Measurements from ENCODE around the gene CLN6. TPM values are rescaled to one million over a fixed set of nuclear protein-coding genes. Genes with fewer than 3 reads are reported as not detected.

The CLN6 gene
- 10 to 100 TPM in 2 of 10 donors, 1 to 10 TPM in 8; 5.8 to 14.2 (median 8.9) TPM for total RNA-seq
- polyA plus RNA-seq: 10 to 100 TPM; 10.6 to 14.2 TPM
- long read RNA-seq, donor 1, partial matches to known transcripts: 0 of 4 reads
- long read RNA-seq, donor 1, other reads (novel, unspliced or antisense): 2 of 4 reads
- long read RNA-seq, donor 2, partial matches to known transcripts: 1 of 4 reads
- long read RNA-seq, donor 2, other reads (novel, unspliced or antisense): 1 of 4 reads
- long read RNA-seq, donor 3, partial matches to known transcripts: 2 of 7 reads
- long read RNA-seq, donor 3, other reads (novel, unspliced or antisense): 2 of 7 reads

DNA sequence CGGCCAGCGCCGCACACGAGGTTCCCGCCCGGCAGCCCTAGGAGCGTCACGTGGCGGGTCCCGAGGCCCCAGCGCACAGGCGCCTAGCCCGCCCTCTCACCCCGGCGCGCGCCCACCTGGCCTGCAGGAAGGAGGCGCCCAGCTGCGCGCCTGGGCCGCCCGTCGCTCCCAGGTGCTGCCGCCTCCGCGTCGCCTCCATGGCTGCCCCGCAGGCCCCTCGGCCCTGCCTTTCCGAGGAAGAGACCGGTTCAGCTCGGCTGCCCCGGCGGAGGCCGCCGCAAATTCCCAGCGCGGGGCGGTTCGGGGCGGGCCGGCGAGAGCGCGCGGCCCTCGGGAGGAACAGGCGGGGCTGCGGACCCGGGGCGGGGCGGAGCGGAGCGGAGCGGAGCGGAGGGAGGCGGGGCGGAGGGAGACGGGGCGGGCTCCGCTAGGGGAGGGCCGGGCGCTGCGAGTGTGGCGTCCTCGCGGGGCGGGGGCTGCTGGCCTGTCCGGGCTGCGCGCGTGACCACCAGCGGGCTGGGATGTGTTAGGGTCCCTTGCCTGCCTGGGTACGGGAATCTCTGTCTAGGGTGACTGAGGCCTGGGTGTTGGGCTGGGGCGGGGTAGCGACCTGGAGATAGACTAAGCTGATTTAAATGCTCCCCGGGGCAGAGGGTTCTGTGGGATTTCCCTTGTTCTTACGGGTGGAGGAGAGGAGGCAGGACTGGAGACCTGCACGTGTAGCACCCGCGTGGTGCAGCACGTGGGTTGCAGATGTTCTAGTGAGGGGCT lies at the start of gene CLN6:
CLN6 (minus strand) TSS at position 343 of the 771 bp plus-strand sequence; CDS start at position 199, 144 bp downstream.
- Histone ChIP-seq H3K27ac (peak within 1 kb of the TSS in 9 of 10 donors; percentile 56 to 91 (median 81)), H3K36me3 (no peaks in the 10 kb centered on the region), H3K4me3 (peak within 1 kb of the TSS; percentile 73 to 96 (median 88)), H3K9me3 (no peaks in the 10 kb centered on the region), H3K4me1 (peaks cover 6 to 36% (median 16%) of the 10 kb centered on the region in 9 donors), H3K27me3 (no peaks in the 10 kb centered on the region)
- DNase-seq (peak; percentile 78 to 83), ATAC-seq (peak; percentile 92 to 99 (median 96))
- 0% methylated on average over 36 to 82 of the region's 82 CpGs for WGBS, 2 donors
- peak in 1 of 9 donors; percentile 10 for TF ChIP-seq CTCF (IDR thresholded peaks at IDR 0.05)
- intact Hi-C loops (cut with DNase I): no loop called here

DNA sequence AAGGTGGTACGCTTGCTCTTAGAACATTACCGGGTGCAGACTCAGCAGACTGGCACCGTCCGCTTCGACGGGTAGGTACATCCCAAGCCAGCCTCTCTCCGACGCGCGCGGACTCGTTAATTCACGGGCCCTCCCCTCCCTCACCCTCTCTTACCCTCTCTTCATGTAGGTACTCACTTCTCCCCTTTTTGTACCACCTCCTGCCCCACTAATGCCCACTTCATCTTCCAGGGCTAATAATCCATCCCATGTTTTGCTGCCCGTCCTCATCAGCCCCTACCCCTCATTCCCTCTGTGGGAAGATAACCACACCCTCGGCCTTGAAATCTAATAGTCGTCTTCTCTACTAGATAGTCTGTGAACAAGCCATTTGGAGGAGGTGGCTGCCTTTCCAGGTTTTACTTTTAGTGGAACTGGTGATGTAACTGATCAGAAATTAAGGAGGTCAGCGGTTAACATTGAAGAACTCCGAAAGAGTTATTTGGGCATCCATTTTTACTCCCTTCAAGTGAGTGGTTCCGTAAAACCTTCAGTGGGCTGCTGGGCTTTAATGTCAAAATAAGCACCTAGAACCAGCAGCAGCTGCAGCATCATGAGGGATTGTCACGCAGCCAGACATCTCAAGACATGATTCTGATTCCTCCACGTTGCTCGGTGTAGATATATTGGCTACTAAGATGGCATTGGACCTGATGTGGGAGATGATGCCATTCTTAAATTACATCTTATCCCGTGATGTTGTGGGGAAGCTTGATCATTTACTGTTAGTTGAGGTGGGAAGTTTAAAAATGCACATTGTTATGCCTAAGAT lies 49.3 kb upstream of the CLN6 start:
- peak in 1 of 8 donors; percentile 2 for ATAC-seq
- no peak for DNase-seq
- H3K36me3 ChIP-seq: peaks cover 0 to under 1% (median 0%) of the 10 kb centered on the region in 9 donors
- H3K27me3 ChIP-seq: no peaks in the 10 kb centered on the region
- H3K9me3 ChIP-seq: no peaks in the 10 kb centered on the region
- H3K27ac ChIP-seq: peak overlapping the region; percentile 95 to 100 (median 98)
- intact Hi-C loops (cut with DNase I): no loop called here
- peaks cover 3 to 81% (median 62%) of the 10 kb centered on the region in 9 donors for H3K4me1 ChIP-seq
- TF ChIP-seq CTCF (IDR thresholded peaks at IDR 0.05): no peak
- 1% methylated on average over 23 of the region's 23 CpGs for WGBS, 2 donors
- H3K4me3 ChIP-seq: peak overlapping the region; percentile 65 to 97 (median 90)

DNA sequence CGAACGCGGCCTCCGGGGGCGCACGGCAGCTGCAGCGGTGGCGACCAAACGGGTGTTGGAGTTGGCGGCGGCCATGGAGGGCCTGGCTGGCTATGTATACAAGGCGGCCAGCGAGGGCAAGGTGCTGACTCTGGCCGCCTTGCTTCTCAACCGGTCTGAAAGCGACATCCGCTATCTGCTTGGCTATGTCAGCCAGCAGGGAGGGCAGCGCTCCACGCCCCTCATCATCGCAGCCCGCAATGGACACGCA lies 48.7 kb upstream of the CLN6 start:
- ATAC-seq: no peak
- 0% methylated on average over 22 of the region's 22 CpGs for WGBS, 2 donors
- H3K4me3 ChIP-seq: peak overlapping the region; percentile 65 to 97 (median 90)
- no peaks in the 10 kb centered on the region for H3K36me3 ChIP-seq
- peaks cover 3 to 81% (median 60%) of the 10 kb centered on the region in 9 donors for H3K4me1 ChIP-seq
- intact Hi-C loops (cut with DNase I): no loop called here
- peak in 1 of 2 donors; percentile 59 for DNase-seq
- peak in 3 of 9 donors; percentile 14 to 48 (median 48) for TF ChIP-seq CTCF (IDR thresholded peaks at IDR 0.05)
- no peaks in the 10 kb centered on the region for H3K27me3 ChIP-seq
- H3K27ac ChIP-seq: peak overlapping the region; percentile 95 to 100 (median 98)
- no peaks in the 10 kb centered on the region for H3K9me3 ChIP-seq

All from heart right ventricle (tissue), 16 donors.